Activated CD4-positive, alpha-beta T cell treated with anti-CD3 and anti-CD28 coated beads, Interleukin-2, amount 50 U/mL, for 24 hours (primary cell): ENCODE measurements around the gene KRT1.
"Not testable (repeated sequence)": the region's sequence is repeated elsewhere in the genome, so short reads cannot be mapped to it uniquely, and the experiment has no call there.

Source experiments
- DNase-seq, 2 donors: peaks; one replicate each; pipeline ENCODE4 v3.0.0-alpha.2; 2020; ENCODE audit warnings: low read depth in 1 of 2, low spot score in 1 of 2

The KRT1 gene

DNA sequence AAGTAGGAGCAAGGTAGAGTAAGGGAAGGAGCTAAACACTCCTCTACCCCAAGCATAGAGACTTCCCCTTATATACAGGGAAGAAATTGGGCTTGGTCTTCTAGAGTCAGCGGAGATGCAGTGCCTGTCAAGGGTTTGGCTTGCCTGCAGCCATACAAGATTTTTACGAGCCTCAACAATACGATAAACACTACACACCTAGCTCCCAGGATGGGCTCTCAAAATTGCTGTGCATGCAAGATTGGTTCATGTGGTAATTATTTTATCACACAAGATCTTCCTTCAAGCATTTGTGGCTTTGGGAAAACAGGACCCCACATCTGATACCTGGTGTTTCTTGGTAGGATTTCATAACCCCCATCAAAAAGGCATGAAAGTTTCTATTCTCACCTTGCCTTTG is at the start of gene KRT1:
Gene KRT1 (minus strand): TSS at position 45 of the 400 bp plus-strand sequence. CDS start 59 bp downstream, outside the sequence.
- no peak for DNase-seq

DNA sequence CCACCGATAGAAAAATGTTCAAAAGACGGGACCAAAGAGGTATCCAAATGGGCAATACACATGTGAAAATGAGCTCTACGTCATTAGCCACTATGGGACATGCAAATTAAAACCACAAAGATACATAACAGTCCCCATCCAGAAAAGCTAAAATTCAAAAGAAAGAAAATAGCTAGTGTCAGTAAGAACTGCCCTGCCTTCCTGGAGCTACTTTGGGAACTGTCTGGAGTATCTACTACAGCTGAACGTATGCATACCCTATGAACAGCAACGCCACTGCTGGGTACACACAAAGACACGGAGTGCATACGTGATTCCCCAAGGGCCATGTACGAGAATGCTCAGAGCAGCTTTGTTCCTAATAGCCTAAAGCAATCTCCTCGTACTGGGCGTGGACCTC is 48.9 kb upstream of the KRT1 start:
- no peak for DNase-seq

DNA sequence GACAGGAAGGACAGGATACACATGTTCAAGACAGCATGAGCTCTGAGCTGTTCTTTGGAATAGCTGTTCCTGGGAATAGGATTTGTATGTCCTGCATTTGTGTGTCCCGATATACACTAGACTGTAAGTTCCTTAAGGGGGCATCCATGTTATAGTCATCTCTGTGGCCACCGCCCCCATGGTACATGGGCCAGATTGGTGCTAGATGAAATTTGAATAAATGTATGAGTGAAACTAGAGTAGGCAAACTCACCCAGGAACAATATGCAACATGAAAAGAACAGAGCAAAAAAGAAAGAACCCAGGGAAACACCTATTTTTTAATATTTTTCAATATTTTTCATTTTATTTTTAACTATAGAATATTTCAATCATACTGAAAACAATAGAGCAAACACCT is 48.2 kb upstream of the KRT1 start:
- DNase-seq: no peak

- no peak for DNase-seq
Observed at GRCh38 chr12:52727037-52727436, 46.8 kb upstream of the KRT1 start.

DNA sequence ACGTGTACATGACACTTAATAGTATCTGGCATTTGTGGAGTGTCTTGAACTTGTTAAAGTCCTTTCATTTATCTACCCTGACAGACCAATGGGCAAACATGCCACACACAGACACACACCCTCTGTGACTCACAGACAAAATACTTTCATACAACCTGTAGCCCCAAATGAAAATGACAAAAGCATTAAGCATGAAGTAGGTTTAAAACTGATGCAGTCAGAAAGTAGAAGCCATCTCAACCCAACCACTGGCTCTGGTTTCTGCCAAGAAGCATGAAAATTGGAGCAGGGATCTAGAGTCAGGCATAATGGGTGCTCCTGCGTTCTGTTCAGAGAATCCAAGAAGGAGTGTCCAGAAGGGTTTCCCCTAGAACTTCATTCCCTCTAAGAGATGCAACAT is 46.2 kb upstream of the KRT1 start:
- no peak for DNase-seq

GRCh38 chr12:52724384-52724783 is 44.2 kb upstream of the KRT1 start:
- DNase-seq: no peak

- DNase-seq: no peak
Observed at GRCh38 chr12:52722680-52723079, 42.5 kb upstream of the KRT1 start.

DNA sequence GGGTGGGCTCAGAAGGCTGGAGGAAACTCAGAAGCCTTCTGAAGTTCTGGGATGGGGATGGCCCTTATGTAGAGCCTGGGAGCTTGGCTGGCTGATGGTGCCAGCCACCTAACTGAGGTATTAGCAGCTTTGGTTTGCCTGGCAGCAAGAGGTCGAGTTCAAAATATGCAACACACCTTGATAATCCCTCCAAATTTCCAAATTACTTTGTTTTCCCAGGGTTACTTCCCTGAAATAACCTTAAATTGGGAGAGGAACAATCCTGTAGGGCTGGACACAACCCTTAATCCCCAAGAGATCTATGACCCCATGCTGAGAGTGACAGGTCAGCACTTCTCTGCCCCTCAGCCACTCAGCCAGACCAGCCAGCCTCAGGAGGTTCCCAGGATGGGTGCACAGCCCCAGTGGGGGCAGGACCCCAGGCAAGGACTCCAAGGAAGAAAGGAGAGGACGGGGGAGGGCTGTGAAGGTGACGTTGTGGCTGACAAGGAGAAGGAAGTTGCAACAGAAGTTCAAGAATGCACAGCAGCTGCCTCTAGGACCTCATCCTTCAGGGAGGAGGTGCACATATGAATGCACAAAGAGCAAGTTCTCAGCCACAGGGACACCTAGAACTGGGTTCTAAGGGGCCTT is 41.7 kb upstream of the KRT1 start:
- DNase-seq: no peak

DNA sequence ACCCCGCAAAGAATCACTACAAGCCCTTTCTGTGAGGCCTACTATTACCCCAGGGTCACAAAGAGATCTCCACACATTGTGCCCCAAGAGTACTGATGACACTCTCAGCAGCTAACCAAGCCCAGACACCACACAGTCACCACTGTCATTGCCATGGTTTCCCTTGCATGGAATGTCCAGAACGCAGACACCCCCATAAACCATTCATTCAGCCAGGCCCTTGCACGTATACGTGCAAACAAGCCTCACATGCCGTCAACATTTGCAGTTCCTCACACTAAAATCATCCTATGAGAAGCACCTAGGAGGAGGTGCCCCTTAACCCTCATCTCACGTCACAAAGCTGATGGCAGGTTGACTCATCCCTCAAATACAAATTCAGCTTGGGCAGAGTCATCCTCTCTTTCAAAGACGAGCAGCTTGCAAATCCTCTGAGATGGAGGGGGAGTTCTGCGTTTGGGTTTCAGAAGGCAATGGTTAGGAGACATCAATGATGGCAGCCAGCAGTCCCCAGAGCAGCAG is 40.2 kb upstream of the KRT1 start:
- no peak for DNase-seq

DNA sequence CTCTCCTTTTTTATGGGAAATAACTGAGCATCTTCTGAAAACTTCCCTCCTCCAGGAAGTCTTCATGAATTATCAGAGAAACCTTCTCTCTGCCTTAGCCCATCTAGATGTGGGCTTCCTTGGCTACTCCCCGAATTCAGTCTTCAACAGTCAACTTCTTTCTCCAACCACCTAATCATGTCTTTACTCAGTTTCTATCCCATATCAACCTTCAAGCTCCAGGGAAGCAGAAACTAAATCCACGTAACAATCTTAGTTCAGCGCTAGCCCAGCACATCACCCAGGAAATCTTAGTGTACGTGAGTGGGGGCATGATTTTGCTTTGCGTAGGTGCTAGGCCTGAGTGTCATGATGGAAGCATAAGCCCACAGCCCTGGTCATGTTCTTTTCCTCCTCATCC is 35.9 kb upstream of the KRT1 start:
- no peak for DNase-seq

DNA sequence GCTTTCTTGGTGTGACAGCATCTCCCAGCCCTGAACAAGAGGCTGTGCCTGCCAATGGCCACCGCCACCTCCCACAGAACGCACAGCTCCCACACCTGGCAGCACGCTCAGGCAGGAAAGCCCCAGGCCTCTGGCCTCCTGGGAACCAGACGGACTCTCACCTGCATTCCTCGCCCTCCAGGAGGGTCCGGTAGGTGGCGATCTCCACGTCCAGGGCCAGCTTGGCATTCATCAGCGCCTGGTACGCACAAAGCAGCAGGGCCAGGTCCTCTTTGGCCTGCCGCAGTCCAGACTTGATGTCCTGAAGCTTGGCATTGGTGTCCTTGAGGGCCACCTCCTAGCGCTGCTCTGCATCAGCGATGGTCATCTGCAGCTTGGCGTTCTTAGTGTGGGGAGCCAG is 35.2 kb upstream of the KRT1 start:
- no peak for DNase-seq

DNA sequence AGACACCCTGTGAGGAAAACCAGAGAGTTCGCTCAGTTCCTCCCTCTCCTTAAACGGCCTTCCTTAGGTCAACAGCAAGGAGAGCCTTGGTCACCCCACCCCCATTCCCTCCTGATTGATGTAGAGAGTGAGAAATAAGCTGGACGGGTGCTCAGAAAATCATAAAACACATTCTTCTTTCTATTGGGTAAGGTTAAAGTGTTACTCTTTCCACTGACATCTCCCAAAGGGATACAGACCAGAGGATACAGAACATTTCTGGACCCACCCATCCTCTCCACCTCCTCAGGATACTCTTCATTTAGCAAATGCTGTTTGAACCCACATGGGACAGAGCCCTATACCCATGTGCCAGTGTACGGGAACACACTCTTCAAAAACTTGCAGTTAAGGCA is 34.7 kb upstream of the KRT1 start:
- DNase-seq: no peak

GRCh38 chr12:52713960-52714886 is 34.0 kb upstream of the KRT1 start:
- DNase-seq: peak in 1 of 2 donors; percentile 15

DNA sequence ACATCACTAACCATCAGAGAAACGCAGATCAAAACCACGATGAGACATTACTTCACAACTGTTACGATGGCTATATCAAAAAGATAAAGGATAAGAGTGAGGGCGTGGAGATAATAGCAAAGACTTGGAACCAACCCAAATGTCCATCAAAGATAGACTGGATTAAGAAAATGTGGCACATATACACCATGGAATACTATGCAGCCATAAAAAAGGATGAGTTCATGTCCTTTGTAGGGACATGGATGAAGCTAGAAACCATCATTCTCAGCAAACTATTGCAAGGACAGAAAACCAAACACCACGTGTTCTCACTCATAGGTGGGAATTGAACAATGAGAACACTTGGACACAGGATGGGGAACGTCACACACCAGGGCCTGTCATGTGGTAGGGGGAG is 31.9 kb upstream of the KRT1 start:
- not testable (repeated sequence) for DNase-seq

DNA sequence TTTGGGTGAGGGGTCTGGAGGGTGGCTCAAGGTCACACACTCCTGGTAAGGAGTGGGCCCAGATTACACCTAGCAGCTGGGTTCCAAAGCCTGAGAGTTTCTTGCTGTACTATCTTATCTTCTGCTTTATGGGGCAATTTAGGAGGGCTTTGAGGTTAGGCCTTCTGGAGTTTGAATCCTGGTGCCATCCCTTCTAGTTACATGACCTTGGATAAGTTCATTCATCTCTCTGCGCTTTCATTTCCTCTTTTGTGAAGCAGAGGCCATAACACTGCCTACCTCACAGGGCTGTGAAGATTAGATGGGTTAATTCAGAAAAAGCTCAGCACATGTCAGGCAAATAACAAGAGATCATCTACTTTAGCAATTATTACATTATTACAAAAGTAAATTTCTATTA is 30.5 kb upstream of the KRT1 start:
- DNase-seq: no peak

- DNase-seq: no peak
Observed at GRCh38 chr12:52708010-52708409, 27.8 kb upstream of the KRT1 start.

- no peak for DNase-seq
Observed at GRCh38 chr12:52704464-52704863, 24.3 kb upstream of the KRT1 start.

GRCh38 chr12:52703878-52704277 is 23.7 kb upstream of the KRT1 start:
- DNase-seq: no peak

- no peak for DNase-seq
Observed at GRCh38 chr12:52703424-52703823, 23.2 kb upstream of the KRT1 start, which contains the start of gene KRT77. TSS of gene KRT77 (minus strand) at chr12:52703524. CDS start at chr12:52703434, 90 bp downstream.

DNA sequence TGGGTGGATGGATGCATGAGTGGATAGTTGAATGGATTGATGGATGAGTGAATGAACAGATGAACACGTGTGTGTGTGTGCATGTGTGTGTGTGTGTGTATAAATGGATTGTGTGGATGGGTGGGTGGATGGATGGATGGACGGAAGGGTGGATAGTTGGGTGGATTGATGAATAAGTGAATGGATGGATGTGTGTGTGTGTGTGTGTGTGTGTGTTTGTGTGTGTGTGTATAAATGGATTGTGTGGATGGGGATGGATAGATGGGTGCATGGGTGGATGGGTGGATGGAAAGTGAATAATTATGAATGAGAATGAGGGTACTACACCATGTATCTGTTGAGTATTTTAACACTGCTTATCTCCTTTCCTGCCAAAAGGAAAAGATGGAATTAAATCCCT is 22.1 kb upstream of the KRT1 start:
- DNase-seq: no peak

GRCh38 chr12:52701281-52701680 is 21.1 kb upstream of the KRT1 start:
- DNase-seq: no peak

- DNase-seq: no peak
Observed at GRCh38 chr12:52699960-52700359, 19.8 kb upstream of the KRT1 start.
